Lower leg skin (tissue), 3 donors: Measurements from ENCODE around the gene RBM41.

Source experiments
- POLR2A ChIP-seq, 2 donors: fragments of 450-650 bp; IDR thresholded peaks; one replicate each; pipeline ENCODE4 v1.6.1; 2016 to 2017; ENCODE audit warnings: antibody characterized with exemption in 2 of 2, mild to moderate bottlenecking in 1 of 2, moderate library complexity in 1 of 2
- TF ChIP-seq, protein P1 (sequence below), 3 donors: fragments of 450-650 bp; IDR thresholded peaks; one replicate each; pipeline ENCODE4 v1.5.1; 2016; ENCODE audit warnings: antibody characterized with exemption in 3 of 3, mild to moderate bottlenecking in 3 of 3, moderate library complexity in 2 of 3

DNA sequence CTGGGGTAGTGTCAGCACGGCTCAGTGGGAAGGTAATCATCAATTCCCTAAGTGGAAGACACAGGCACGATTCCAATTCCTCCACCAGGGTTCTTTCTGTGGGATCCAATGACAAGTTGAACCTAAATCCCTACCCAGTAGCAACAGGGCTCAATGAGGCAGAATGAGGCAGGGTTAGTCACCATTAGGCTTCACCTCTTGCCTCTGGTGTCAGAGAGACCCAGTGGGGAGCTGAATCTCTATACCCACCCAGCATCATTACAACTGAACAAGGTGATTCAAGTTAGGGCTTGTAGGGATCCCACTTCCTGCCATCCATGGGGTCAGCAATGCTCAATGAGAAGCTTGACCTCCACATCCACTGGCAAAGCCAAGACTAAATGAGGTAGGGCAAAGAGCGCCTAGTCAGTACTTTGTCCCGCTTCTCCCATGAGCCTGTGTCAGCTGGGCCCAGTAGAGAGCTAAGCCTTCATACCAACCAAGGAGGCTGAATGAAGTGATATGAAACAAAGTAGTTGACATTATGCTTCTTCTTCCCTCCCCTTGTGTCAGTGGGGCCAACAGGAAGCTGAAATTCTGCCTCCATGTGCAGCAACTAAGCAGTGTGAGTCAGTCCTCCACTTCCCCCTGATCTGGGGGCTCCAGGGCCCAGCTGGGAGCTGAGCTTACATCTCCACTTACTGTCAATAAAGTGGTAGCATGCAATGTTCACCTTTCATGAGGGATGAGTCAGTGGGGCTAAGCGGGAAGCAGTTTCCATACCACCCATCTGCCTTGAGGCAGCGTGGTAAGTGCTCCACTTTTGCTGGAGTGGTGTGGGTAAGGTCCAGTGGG lies 36.4 kb upstream of the RBM41 start:
- TF ChIP-seq, protein P1, sequence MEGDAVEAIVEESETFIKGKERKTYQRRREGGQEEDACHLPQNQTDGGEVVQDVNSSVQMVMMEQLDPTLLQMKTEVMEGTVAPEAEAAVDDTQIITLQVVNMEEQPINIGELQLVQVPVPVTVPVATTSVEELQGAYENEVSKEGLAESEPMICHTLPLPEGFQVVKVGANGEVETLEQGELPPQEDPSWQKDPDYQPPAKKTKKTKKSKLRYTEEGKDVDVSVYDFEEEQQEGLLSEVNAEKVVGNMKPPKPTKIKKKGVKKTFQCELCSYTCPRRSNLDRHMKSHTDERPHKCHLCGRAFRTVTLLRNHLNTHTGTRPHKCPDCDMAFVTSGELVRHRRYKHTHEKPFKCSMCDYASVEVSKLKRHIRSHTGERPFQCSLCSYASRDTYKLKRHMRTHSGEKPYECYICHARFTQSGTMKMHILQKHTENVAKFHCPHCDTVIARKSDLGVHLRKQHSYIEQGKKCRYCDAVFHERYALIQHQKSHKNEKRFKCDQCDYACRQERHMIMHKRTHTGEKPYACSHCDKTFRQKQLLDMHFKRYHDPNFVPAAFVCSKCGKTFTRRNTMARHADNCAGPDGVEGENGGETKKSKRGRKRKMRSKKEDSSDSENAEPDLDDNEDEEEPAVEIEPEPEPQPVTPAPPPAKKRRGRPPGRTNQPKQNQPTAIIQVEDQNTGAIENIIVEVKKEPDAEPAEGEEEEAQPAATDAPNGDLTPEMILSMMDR (IDR thresholded peaks at IDR 0.05): no peak
- TF ChIP-seq POLR2A (IDR thresholded peaks at IDR 0.05): no peak
